Activated gamma-delta T cell treated with Interleukin-2 at 50 U/mL for 16 hours (primary cell): ENCODE measurements around the gene IKZF3.
"Not testable (repeated sequence)": the region's sequence is repeated elsewhere in the genome, so short reads cannot be mapped to it uniquely, and the experiment has no call there.

Experiments used
- DNase-seq: peaks from one replicate; pipeline ENCODE4 v3.0.0-alpha.2; 2020

Gene IKZF3

GRCh38 chr17:39754161-39754957, 109.8 kb downstream of the IKZF3 start:
- peak; percentile 97 for DNase-seq

- DNase-seq, result peak; percentile 75
Measured at GRCh38 chr17:39753514-39754160, 110.5 kb downstream of the IKZF3 start.

GRCh38 chr17:39752241-39752881, 111.8 kb downstream of the IKZF3 start:
- DNase-seq, result no peak

GRCh38 chr17:39751637-39752036, 112.5 kb downstream of the IKZF3 start:
- no peak for DNase-seq

GRCh38 chr17:39751016-39751543, 113.0 kb downstream of the IKZF3 start:
- no peak for DNase-seq

- DNase-seq, result no peak
Measured at GRCh38 chr17:39750131-39751015, 113.7 kb downstream of the IKZF3 start.

DNA sequence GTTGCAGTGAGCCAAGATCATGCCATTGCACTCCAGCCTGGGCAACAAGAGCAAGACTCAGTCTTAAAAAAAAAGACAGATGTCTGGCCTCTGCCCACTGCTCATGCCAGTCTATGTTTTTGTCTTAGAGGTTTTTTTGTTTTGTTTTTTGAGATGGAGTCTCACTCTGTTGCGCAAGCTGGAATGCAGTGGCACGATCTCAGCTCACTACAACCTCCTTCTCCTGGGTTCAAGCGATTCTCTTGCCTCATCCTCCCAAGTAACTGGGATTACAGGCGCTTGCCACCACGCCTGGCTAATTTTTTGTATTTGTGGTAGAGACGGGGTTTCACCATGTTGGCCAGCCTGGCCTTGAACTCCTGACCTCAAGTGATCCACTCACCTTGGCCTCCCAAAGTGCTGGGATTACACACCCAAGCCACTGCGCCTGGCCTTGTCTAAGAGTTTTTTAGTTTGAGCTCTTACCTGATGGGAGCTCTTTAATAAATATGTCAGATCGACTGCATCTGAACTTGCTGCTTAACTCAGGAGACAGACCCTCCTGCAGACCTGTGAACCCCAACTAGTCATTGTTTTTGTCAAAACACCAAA, 115.6 kb downstream of the IKZF3 start:
- not testable (repeated sequence) for DNase-seq

GRCh38 chr17:39747745-39748144, 116.4 kb downstream of the IKZF3 start:
- no peak for DNase-seq

DNA sequence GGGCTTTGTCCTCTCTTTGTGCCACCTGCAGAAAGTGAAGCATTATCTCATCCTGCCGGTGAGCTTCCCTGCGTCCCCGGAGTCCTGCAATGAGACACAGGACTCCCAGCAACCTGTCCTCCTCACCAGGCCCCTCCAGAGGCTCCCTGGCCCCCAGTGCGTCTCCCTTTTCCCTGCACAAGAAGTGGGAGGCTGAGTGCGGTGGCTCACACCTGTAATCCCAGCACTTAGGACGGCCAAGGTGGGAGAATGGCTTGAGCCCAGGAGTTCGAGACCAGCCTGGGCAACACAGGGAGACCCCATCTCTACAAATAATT, 118.0 kb downstream of the IKZF3 start:
- DNase-seq, result no peak

GRCh38 chr17:39745335-39746144, 118.6 kb downstream of the IKZF3 start:
- DNase-seq, result no peak

- DNase-seq, result no peak
Measured at GRCh38 chr17:39744836-39745215, 119.3 kb downstream of the IKZF3 start.

DNA sequence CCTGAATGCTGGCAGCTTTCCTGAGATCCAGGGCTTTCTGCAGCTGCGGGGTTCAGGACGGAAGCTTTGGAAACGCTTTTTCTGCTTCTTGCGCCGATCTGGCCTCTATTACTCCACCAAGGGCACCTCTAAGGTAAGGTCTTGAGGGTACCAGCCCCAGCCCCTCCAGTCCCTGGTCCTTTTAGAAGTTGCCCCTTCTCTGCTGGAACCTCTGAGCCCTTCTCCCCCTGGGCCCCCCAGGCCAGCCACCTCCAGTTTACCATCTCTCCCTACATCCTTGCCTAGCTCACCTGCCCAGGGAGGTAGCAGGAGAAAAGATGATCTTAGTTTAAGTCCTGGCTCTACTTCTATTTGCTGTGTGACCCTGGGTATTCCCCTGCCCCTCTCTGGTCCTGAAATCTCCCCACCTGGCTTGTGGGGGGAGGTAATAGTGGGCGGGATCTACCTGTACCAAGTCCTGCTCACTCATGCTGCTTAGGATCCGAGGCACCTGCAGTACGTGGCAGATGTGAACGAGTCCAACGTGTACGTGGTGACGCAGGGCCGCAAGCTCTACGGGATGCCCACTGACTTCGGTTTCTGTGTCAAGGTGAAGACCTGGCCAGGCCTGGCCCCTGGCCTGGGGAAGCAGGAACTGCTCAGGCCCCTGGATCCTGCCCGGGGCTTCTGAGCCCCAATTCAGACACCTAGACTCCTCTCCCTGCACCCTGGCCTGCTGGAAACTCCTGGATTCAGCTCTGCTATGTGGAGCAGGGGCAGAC, 119.9 kb downstream of the IKZF3 start:
- DNase-seq, result no peak

DNA sequence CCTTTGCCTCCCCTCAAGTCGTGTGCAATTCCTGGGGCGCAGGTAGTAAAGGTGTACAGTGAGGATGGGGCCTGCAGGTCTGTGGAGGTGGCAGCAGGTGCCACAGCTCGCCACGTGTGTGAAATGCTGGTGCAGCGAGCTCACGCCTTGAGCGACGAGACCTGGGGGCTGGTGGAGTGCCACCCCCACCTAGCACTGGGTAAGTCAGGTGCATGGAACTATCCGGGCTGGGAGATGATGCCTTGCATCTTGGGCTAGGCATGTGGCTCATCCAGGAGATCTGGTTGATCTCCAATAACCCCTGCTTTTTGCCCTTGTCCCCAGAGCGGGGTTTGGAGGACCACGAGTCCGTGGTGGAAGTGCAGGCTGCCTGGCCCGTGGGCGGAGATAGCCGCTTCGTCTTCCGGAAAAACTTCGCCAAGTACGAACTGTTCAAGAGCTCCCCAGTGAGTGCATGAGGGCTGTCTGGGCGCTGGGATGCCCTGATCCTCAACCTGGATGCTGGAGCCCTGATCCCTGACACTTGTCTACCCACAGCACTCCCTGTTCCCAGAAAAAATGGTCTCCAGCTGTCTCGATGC, 121.2 kb downstream of the IKZF3 start:
- no peak for DNase-seq

DNA sequence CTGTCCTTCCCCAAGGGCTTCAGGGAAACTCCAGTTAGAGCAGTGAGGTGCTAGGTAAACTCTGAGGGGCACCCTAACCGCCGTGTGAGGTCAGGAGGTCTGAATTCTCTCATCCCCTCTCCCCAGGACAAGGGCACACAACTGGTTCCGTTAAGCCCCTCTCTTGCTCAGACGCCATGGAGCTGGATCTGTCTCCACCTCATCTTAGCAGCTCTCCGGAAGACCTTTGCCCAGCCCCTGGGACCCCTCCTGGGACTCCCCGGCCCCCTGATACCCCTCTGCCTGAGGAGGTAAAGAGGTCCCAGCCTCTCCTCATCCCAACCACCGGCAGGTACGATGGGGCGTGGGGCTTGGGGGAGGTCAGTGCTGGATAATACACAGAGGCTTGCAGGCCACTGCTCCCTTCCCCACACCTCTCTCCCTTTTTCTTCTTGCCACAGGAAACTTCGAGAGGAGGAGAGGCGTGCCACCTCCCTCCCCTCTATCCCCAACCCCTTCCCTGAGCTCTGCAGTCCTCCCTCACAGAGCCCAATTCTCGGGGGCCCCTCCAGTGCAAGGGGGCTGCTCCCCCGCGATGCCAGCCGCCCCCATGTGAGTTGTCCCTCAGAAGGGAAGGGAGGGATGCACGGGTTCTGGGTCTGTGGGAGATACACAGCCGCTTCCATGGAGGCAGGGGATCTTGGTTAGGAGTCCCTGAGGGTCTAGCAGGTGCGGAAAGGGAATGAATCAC, 121.8 kb downstream of the IKZF3 start:
- DNase-seq, result no peak

- DNase-seq, result no peak
Measured at GRCh38 chr17:39740357-39741111, 123.6 kb downstream of the IKZF3 start.

- no peak for DNase-seq
Measured at GRCh38 chr17:39739885-39740356, 124.2 kb downstream of the IKZF3 start.

DNA sequence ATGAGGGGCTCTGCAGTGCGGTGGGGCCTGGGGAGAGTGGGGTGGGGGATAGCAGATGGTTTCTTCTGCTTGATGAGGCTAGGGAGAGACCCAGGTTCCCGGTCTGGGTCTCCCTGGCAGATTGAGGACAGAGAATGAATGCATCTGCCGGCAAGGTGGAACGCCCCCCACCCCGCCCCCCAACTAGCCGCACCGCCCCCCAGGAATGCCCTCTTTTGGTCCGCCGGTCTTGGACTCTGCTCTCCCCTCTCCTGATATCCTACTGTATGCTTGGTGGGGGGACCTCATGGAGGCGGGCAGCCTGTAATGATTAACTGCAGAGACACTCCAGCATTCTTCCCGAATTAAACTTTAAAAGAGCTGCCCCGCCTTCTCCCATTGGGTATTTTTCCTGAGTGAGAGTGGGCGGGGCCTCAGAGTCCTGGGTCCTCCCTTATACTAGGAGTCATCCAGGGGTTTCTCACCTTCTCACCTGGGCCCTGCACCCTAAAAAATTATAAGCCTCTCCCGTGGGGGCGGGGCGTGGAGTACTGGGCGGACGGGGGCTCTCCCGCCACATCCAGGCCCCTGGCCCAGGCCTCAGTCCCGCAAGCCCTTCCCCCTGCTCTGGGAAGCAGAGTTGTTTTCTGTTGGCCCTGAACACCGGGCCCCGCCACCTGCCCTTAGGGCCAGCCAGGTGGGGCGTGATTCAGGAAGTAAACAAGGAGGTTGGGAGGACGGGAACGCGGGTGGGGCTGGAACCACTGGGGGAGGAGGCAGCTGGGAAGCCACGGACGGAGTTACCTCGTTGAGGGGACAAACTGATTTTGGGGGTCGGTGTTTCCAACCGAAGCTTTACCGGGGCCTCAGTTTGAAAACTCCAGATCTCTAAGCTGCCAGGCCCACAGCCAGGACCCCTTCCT, 124.9 kb downstream of the IKZF3 start:
- DNase-seq, result no peak

GRCh38 chr17:39738568-39738901, 125.6 kb downstream of the IKZF3 start:
- DNase-seq, result peak; percentile 33
